ENCODE measurements around the gene ABHD16B. TPM values are rescaled to one million over a fixed set of nuclear protein-coding genes. Genes with fewer than 3 reads are reported as not detected.

The ABHD16B gene
- total and polyA plus RNA-seq, 8 donors: 0.37 to 0.43 TPM; not detected in 6

DNA sequence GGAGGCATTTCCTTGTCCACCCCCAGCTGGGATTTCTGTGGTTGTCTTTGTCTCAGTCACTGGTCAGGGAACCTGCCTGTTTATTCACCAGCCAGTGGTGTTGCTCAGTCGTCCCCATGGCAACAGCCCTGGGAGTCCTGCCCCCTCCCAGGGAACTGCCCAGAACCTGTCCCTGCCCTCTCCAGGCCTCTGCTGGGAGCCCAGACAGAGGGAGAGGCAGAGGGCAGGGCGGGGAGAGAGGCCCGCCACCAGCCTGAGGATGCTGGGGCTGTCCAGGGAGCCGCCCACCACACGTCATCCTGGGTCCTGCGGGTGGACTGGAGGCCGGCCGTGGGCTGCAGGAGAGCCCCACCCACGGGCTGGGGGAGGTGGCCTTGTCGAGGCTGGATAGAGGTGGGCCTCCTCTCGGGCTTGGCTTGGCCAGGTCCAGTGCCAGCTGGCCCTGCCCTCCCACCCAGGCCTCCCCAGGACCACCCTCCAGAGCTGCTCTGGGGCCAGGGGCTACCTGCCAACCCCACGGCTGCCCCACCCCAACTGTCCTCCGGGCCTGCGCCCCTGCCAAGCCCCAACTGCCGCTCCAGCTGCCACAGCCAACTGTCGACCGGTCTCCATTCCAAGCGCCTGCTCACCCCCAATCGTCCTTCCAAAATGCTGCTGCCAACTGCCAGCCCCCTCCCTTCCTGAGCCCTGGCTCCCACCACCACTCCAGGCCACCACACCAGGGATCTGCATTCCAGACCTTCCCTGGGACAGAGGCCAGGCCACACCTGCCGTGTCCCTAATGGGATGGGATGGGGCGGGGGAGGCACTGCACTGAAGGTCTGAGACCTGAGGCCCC lies 26.1 kb upstream of the ABHD16B start:
- H3K36me3 ChIP-seq: no peaks in the 10 kb centered on the region
- no peaks in the 10 kb centered on the region for H3K9me3 ChIP-seq
- DNase-seq: peak; percentile 87 to 96
- intact Hi-C loops (cut with DNase I; ENCODE audit: low total_unique reads): no loop called here
- WGBS, 5 donors: 32 to 61% (median 40%) methylated on average over 13 to 21 of the region's 21 CpGs
- H3K4me3 ChIP-seq: no peak overlapping the region
- peaks cover 0 to 26% (median 15%) of the 10 kb centered on the region in 3 donors for H3K27me3 ChIP-seq
- peak overlapping the region in 4 of 5 donors; percentile 20 to 74 (median 60) for H3K27ac ChIP-seq
- H3K4me1 ChIP-seq: peaks cover 19 to 39% (median 38%) of the 10 kb centered on the region in 4 donors
- TF ChIP-seq, protein P1, sequence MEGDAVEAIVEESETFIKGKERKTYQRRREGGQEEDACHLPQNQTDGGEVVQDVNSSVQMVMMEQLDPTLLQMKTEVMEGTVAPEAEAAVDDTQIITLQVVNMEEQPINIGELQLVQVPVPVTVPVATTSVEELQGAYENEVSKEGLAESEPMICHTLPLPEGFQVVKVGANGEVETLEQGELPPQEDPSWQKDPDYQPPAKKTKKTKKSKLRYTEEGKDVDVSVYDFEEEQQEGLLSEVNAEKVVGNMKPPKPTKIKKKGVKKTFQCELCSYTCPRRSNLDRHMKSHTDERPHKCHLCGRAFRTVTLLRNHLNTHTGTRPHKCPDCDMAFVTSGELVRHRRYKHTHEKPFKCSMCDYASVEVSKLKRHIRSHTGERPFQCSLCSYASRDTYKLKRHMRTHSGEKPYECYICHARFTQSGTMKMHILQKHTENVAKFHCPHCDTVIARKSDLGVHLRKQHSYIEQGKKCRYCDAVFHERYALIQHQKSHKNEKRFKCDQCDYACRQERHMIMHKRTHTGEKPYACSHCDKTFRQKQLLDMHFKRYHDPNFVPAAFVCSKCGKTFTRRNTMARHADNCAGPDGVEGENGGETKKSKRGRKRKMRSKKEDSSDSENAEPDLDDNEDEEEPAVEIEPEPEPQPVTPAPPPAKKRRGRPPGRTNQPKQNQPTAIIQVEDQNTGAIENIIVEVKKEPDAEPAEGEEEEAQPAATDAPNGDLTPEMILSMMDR (IDR thresholded peaks at IDR 0.05): no peak
- TF ChIP-seq POLR2AphosphoS5 (IDR thresholded peaks at IDR 0.05): no peak

DNA sequence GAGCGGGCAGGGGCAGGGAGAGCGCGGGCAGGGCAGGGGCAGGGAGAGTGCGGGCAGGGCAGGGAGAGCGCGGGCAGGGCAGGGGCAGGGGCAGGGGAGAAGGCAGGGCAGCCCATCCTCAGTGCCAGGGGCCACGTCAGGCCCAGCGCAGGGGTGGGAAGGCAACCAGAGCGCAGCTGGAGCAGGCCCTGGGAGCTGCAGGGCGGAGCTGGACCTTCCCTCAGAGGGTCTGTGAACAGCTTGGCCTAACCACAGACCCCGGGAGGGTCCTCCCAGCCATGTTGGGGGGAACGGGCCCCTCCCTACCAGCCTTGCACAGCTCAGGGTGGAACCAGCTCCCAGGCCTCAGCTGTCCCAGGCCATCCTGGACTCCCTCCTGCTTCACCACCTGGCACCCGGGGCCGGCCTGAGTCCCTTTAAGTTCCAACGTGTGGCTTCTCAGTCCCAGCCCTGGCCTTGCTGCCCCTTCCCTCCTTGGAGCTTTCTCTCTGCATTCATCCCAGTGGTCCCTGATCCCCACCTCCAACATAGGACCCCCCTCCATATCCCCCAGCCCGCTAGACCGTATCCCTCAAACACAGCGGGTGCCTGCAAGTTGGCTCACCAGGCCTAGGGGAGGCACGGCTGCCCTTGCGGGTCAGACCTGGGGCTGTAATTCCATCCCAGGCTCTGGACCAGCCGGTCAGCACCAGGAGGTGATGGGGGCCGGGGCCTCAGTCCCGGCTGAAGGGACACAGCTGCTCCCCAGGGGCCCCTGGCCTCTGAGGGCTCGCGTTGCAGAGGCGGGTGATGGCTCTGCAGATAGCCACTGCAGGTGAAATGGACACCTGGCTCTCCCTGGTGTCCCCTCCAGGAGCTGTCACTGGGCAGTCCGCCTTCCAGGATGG lies 24.6 kb upstream of the ABHD16B start:
- intact Hi-C loops (cut with DNase I; ENCODE audit: low total_unique reads): no loop called here
- Histone ChIP-seq H3K27ac (peak overlapping the region in 1 of 5 donors; percentile 8), H3K9me3 (no peaks in the 10 kb centered on the region), H3K27me3 (peaks cover 0 to 18% (median 12%) of the 10 kb centered on the region in 3 donors), H3K4me3 (no peak overlapping the region), H3K4me1 (peaks cover 14 to 35% (median 34%) of the 10 kb centered on the region in 4 donors), H3K36me3 (no peaks in the 10 kb centered on the region)
- DNase-seq: peak in 1 of 2 donors; percentile 31
- WGBS, 5 donors: 78 to 87% (median 80%) methylated on average over 19 to 27 of the region's 27 CpGs
- no peak for TF ChIP-seq POLR2AphosphoS5 (IDR thresholded peaks at IDR 0.05)
- TF ChIP-seq, protein P1 (IDR thresholded peaks at IDR 0.05): no peak

DNA sequence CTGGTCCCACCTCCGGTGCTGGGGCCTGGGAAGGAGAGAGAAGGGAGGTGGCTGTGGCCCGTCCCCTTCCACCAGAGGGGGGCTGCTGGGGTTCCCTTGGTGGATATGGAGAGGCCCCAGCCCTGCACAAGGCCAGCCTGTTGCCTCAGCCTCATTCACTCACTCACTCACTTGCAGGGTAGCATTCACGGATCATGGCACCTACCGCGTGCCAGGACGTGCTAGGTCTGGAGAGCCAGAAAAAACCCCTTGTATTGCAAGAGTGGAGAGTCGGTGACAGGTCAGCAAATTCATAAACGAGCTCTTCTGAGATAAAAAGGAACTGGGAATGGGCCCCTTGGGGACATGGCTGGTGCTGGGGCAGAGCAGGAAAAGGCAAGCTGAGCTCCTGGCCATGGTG lies 23.8 kb upstream of the ABHD16B start:
- no peak overlapping the region for H3K27ac ChIP-seq
- TF ChIP-seq EP300 (IDR thresholded peaks at IDR 0.05) (no peak), POLR2AphosphoS5 (IDR thresholded peaks at IDR 0.05) (no peak), POLR2A (IDR thresholded peaks at IDR 0.05) (no peak)
- TF ChIP-seq, protein P1 (IDR thresholded peaks at IDR 0.05): no peak
- DNase-seq: peak in 1 of 2 donors; percentile 21
- H3K9me3 ChIP-seq: no peaks in the 10 kb centered on the region
- H3K27me3 ChIP-seq: peaks cover 0 to 15% (median 5%) of the 10 kb centered on the region in 3 donors
- WGBS, 5 donors: 49 to 63% (median 57%) methylated on average over 7 to 8 of the region's 8 CpGs
- H3K4me3 ChIP-seq: no peak overlapping the region
- intact Hi-C loops (cut with DNase I; ENCODE audit: low total_unique reads): no loop called here
- peaks cover 10 to 28% (median 26%) of the 10 kb centered on the region in 4 donors for H3K4me1 ChIP-seq
- no peaks in the 10 kb centered on the region for H3K36me3 ChIP-seq

DNA sequence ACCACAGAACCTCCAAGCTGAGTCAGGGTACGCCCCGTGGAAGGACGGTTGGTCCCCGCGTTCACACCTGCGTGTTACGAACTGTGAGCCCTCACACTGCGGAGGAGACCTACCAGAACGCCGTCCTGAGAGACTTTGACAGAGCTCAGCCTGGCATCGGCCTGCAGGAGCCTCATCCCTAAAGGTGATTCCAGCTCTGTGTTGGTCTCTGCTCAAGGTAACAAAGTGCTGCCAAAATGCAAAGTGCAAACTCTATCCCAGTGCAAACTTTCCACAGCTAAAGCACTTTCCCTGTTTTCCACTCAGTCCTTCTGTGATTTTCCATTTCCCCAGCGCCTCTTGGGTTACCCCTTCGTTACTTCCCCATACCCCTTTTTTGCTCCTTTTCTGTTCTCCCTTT lies 21.7 kb upstream of the ABHD16B start:
- Histone ChIP-seq H3K9me3 (no peaks in the 10 kb centered on the region), H3K27ac (no peak overlapping the region), H3K4me3 (no peak overlapping the region), H3K36me3 (no peaks in the 10 kb centered on the region), H3K4me1 (peaks cover 7 to 10% (median 9%) of the 10 kb centered on the region in 4 donors), H3K27me3 (peaks cover 0 to 25% (median 12%) of the 10 kb centered on the region in 3 donors)
- 87 to 94% (median 89%) methylated on average over 13 of the region's 13 CpGs for WGBS, 5 donors
- intact Hi-C loops (cut with DNase I; ENCODE audit: low total_unique reads): no loop called here
- TF ChIP-seq EP300 (IDR thresholded peaks at IDR 0.05): no peak
- DNase-seq: peak in 1 of 2 donors; percentile 1

All from stomach (tissue), 9 donors.